ENCODE data around the gene MYO10.

The MYO10 gene

DNA sequence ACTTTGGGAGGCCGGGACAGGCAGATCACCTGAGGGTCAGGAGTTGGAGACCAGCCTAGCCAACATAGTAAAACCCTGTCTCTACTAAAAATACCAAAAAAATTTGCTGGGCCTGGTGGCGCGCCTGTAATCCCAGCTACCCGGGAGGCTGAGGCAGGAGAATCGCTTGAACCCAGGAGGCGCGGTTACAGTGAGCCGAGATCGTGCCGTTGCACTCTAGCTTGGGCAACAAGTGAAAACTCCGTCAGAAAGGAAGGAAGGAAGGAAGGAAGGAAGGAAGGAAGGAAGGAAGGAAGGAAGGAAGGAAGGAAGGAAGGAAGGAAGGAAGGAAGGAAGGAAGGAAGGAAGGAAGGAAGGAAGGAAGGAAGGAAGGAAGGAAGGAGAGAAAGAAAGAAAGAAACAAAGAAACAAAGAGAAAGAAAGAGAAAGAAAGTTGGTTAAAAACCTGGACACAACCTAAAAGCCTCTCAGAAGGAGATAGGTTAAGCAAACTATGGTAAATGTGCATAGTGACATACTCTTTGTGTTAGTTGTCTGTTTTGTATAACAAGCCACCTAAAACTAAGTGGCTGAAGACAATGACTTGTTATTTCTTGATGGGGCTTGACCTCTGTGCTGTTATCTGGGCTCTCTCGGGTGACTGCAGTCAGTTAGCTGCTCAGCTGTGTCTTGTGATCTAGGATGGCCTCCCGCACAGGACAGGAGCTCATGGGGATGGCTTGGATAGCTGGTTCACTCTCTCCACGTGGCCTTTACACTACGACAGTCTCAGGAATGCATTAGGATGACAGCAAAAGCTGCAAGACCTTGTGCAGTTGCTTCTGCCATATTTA is 8.0 kb upstream of the MYO10 start:
- no peak for DNase-seq (ENCODE audit: low read depth in 2 of 2)

DNA sequence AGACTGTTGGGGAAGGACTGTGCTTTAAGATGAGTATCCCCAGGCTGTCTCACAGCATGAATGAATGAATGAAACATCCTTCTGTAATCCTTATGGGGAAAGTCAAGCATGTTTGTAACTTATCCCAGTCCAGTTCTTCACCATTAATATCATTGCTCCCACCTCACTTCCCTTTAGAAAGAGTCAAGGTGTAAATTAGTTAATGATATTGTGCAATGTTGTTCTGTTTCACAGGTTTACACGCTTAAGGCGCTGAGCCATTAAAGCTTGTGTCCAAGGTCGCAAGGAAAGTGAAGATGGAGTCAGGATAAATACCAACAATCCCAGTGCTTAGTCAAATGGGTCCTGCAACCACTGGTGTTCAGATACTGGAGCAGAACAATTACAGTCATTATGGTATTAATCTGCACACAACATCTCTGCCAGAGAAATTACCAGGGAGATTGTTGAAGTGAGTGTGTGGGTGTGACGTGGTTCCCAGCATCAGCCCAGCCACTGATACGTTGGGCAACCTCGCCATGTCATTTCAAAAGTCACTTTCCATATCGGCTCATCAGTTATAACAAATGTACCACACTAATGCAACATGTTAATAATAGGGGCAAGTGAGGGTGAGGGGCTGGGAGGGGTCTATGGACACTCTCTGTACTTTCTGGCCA is 1.5 kb upstream of the MYO10 start:
- no peak for DNase-seq (ENCODE audit: low read depth in 2 of 2)

DNA sequence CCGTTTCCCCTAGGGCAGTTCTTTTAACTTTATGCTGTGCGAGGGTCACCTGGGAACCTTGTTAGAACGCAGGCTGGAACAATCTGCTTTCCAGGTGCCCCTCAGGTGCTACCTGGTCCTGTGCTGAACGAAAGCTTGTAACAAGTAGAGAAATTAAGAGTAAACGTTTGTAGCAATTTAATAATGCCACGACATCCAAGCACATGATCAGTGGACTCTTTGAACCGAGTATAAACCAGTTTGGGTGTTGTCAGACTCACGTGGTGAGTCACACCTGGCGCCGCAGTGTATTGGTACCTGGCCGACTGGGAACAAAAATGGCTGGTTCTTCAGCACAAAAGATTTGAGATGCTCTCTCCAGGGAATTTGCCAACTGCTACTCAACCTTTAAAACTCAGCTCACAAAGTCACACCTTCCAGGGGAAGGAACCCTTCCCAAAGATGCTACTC is 926 bp upstream of the MYO10 start:
- DNase-seq (ENCODE audit: low read depth in 2 of 2) = no peak

DNA sequence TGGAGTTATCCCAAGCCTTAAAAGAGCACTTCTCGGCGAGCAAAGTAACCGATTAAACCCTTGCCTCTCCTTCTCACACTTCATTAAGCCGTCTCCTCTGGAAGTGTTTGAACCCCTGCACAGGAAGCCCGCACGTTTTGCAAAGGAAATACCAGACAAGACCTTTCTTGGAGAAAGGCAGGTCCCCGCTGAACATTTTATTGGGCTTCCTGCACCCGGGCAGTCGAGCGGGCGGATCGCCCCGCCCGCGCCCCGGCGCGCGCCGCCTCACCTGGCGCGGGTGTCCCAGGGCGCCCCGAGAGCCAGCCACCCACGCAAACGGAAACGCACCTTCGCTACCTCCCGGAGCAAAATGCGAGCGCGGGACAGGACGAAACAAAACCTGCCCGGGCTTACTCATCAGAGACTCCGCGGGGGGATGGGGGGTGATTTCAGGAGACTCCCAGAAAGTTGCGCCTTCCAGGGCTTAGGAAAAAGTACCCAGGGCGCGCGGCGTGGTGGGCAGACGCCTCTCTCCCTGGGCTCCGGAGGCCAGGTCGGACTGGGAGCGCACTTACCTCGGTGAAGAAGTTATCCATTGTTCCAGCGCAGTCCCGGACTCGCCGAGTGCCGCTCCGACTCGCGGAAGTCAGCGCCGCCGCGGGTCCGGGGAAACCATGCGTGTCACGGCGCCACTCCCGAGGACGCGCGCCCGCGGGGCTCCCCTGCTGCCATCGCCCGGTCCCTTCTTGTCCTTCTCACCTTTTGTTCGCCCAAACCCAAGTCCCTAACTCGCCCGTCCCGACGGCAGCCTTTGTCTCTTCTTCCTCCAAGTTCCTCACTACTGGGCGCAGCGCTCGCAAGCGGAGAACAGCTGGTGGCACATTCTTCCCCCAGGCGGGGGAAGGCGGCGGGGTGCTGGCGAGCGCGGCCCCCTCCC is 598 bp downstream of the MYO10 start:
- DNase-seq (ENCODE audit: low read depth in 2 of 2) = peak in 1 of 2 donors; percentile 20

DNA sequence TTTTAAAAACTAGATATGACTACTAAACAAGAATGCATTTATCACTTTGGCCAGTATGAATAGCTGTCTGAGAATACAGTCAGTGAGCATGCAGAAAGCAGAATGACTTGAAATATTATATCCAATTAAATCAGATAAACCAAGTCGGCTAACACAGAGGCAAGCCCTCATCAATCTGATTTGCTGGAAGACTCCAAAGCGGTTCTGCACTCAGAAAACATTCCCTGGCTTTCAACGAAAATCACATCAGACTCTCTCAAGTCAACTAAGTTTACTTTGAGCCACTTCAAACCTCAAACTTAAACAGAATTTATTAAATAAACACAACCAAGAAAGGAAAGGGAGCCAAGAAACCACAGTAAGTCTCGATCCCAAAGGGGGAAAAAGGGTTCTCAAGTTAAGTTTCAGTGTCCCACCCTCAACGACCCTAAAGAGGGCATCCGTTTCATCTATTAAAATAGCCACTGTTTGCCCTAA is 1.4 kb downstream of the MYO10 start:
- DNase-seq (ENCODE audit: low read depth in 2 of 2) = no peak

DNA sequence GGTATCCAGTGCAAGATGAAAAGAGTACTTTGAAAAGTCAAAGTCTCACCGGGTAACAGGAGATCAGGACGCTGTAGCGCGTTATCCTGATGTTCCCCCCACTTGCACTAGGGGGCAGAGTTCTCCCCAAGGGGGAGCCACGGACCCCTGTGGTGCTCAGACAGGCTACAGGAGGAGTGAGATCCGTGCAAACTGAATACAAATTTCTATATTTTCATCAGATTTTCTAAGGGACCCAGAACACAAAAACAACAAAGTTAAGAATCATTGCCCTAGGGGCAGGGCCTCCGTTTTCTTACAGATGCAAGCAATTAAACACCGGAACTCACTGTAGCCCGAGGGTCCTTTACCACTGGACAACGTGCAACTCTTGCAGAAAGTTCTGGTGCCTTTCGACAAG is 2.0 kb downstream of the MYO10 start:
- DNase-seq (ENCODE audit: low read depth in 2 of 2) = peak in 1 of 2 donors; percentile 40

DNA sequence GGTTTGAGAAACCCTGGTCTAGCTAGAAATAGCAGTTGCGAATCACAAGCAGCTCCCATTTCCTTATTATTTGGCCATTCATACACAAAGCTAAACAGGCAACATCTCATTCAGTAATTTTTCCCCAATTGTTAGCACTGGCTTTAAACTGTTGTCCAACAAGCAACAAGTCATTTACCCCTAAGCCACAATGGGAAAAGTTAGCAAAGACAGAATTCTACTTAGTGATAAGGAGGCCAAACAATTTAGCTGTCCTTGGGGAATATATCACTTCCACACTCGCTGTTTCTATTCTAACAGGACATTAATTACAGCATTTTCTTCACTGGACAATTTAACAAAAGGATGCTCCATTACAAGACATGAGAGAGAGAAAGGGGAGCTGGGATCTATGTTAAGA is 2.8 kb downstream of the MYO10 start:
- no peak for DNase-seq (ENCODE audit: low read depth in 2 of 2)

DNA sequence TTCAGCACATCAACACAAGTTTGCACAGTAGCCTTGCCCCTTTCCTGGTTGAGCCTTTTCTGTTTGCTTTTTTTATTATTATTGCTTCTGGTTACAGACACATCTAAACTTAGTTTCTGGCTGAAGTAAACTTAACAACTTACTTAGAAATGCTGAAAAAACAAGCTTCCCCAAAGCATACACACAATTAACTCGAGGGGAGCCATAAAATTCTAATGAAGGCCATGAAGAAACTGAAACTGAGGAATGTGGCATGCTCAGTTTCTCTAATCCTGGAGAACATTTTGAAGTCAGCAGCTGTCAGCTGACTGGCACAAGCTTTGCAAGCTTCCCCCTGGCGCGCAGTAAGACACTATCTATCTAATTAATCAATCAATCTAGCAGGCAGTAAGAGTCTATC is 3.7 kb downstream of the MYO10 start:
- no peak for DNase-seq (ENCODE audit: low read depth in 2 of 2)

DNA sequence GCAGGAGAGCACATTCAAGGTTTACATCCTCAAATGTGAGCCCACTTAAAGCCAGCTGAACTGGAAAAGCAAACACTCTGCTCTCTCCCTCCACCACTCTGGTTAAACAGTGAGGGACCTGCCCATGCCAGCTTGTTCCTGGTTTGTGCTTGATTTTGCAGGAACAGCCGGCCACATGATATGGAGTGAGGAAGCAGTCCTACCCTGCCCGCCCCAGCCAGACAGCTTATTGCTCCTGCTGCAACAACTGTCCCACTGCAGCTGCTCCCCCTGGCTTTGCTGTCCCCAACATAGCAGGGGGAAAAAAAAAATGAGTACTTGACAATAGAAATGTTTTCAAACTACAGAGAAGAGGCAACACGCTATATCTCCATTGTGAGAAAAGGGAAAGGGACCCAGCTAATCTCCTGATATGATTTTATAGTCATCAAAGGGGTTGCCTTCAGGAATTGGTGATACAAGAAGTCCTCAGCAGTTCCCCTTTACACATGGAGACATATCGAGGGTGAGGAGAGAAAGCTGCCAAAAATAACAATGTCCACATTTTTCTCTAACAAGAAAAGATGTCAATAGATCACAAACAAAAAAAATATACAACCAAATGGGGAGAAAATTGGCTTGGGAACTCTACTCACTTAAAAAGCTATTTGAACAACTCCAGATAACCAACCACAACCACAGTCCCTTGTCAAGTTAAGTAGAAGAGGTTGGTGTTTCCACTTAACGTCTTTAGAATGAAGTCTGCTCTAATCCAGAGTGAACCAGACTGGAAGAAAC is 4.6 kb downstream of the MYO10 start:
- DNase-seq (ENCODE audit: low read depth in 2 of 2) = no peak

DNA sequence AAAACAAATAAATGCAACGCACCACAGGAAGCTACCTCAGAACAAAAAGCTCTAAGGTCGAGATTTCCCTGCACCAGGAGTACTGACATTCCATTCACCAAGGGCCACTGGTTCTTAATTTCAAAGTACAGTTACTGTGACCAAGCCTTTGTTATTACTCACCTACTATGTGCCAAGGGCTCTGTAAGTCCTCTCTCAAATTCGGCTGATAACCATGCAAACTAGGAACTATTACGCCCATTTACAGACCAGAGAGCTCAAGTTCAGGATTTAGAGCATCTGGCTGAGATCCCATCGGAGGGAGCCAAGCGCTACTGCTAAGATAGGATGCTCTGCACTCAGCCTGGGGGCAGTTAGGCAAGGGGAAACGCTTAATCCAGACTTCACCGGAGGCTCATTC is 5.6 kb downstream of the MYO10 start:
- DNase-seq (ENCODE audit: low read depth in 2 of 2) = no peak

DNA sequence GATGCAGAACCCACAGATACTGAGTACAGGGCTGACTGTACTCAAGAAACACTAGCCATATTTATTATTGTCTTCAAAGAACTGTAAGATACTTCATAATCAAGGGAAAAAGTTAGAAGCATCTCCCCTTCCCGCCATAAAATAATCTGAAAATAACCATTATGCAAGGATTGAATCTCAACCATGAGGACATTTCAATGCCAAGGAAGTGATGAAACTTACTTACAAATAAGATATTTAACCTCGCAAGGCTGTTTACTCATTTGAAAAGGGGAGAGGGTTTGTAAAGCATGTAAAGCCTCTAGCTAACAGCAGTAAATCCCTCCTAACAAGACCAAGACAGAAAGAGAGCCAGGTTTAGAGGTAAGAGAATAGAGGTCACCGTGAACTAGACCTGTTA is 6.3 kb downstream of the MYO10 start:
- no peak for DNase-seq (ENCODE audit: low read depth in 2 of 2)

DNA sequence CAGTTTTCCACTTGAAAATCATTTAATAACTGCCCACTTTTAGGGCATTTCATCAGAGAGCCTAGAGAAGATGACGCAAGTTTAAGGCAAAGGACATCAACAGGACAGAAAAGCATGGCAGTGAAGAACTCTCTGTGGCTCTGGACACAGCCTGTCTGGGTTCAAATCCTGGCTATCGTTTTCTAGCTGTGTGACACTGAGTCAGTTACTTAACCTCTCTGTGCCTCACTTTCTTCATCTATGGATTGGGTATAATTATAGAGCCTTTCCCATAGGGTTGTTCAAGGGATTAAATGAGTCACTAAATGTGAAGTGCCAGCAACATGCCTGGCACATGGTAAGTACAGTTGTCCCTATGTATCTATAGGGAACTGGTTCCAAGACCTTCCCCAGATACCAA is 6.7 kb downstream of the MYO10 start:
- no peak for DNase-seq (ENCODE audit: low read depth in 2 of 2)

DNA sequence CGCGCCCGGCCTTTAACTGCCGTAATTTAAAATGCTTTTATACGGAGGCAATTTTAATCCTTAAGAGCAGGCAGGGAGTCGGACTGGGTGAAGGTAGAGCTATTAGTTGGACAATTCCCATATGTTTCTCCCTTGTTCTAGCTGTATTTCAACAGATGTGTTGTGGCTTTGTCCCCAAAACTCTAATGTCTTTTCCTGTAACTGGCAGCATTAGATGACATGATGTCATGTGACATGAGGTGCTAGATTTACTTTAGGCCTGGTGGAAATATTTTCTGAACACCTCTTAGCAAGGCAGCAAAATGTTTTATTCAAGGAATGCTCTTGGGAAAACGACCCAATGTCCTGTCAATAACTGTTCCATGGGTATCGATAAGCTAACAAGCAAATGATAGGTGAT is 8.5 kb downstream of the MYO10 start:
- no peak for DNase-seq (ENCODE audit: low read depth in 2 of 2)

DNA sequence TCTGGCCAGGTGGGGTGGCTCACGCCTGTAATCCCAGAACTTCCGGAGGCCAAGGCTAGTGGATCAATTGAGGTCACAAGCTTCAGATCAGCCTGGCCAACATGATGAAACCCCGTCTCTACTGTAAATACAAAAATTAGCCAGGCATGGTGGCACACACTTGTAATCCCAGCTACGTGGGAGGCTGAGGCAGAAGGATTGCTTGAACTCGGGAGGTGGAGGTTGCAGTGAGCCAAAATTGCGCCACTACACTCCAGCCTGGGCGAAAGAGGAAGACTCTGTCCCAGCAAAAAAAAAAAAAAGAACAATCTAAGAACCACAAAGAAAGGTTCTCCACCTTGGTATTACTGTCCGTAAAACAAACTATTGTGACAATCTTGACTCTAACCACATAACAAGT is 9.7 kb downstream of the MYO10 start:
- DNase-seq (ENCODE audit: low read depth in 2 of 2) = no peak

DNA sequence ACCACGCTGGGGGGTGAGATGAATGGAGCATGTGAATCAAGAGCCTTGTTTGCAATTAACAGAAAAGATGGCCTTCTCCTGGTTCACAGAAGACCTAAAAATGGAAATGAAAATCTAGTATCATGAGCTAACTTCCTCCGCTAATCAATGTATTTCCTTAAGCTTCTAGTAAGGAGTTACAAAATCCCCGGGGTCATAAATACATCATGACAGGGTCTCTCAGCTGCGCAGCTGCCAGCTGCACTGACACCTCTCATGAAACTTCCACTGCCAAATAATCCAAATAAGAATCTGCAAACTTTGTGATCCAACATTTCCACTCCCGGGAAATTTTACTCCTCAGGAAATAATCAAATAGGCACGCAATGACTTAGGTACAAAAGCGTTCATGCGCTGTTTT is 11.9 kb downstream of the MYO10 start:
- DNase-seq (ENCODE audit: low read depth in 2 of 2) = no peak

DNA sequence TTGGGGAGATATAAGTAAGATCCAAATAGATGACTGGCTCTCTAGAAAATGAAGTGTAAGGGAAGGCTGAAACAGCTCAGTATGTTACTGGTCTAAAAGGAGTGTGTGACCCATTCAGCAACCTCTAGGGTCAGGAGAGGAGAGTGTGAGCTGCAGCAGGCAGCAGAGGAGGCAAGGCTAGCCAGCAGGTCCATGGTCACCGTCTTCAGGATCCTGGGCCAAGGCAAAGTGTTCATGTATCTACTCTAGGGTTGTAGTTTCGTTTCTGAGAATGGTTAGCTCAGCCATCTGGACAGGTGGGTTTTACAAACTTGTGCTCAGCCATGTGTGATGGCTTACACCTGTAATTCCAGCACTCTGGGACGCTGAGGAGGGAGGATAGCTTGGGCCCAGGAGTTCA is 13.7 kb downstream of the MYO10 start:
- DNase-seq (ENCODE audit: low read depth in 2 of 2) = no peak

DNA sequence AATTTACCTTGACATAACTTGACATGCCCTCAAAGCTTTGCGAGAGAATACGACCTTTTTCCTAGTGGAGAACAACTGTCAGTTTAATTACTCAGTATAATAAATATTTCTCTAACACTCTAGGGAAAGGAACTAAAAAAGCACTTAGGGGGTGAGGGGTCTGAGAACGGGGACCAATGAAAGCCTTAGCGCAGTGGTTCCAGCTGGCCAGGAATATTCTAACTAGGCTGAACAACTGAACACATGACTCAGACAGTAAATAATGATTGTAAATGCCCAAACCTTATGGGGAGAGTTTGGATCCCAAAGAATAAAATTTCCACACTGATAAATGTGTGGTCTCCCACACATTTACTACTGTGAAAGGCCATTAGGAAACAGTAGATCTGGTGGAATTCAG is 14.9 kb downstream of the MYO10 start:
- DNase-seq (ENCODE audit: low read depth in 2 of 2) = no peak

DNA sequence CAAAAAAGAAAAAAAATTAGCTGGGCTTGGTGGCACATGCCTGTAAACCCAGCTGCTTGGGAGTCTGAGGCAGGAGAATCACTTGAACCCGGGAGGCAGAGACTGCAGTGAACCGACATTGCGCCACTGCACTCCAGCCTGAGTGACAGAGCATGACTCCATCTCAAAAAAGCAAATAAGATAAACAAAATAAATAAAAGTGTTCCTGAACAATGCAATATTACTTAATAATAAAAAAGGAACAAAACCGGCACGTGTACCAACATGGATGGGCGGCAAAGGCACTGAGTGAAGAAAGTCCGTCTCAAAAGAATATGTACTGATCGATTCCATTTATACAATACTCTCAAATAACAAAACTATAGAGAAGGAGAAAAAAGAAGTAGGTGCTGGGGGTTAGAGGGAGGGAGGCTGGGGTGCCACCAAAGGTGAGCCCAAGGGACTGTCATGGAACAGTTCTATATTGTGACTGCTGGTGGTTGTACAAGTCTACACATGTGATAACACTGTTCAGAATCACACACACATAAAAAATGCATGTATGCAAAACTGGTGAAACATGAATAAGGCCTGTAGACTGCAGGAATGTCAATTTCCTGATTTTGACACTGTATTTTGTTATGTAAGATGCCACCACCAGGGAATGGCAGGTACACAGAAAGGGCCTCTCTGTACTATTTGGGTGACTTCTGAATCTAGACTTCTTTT is 15.8 kb downstream of the MYO10 start:
- no peak for DNase-seq (ENCODE audit: low read depth in 2 of 2)

DNA sequence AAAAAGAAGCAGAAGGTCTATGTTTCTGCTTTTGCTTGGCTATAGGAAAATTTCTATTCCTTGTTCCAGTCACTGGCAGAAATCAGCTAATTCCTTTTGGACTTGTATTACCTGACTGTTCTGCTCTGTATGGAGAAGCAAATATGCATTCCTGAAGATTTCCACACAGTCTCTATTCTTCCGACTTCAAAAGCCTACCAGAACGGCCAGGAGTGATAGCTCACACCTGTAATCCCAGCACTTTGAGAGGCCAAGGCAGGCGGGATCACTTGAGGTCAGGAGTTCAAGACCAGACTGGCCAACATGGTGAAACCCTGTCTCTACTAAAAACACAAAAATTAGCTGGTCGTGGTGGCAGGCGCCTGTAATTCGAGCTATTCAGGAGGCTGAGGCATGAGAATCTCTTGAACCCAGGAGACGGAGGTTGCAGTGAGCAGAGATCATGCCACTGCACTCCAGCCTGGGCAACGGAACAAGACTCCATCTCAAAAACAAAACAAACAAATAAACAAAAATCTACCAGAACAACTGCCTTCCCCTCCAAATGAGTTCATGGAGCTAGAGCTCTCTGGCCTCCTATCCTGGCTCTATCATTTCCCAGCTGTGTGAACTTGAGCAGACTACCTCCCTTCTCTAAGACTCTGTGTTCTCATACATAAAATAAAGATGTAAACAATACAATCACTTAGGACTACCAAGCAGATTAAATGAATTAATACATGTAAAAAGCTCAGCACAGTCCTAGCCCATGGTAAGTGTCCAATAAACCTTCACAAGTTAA is 17.0 kb downstream of the MYO10 start:
- DNase-seq (ENCODE audit: low read depth in 2 of 2) = no peak

DNA sequence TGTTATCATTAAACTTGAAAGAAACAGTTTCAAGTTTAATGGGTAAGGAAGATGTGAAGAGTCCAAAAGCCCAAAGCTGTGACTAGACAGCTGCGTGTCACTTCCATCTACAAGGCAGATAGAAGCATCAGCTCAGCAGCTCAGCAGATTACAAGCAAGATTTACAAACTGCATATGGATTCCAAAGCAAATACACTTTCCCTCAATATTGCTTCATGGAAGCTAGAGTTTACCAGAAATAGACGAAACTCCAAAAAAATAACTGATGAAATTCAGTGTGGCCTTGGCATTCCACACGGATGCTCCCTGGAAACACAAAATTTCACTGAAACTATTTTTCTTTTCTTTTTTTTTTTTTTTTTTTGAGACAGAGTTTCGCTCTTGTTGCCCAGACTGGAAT is 17.9 kb downstream of the MYO10 start:
- DNase-seq (ENCODE audit: low read depth in 2 of 2) = no peak
